Epithelial cell of umbilical artery (primary cell): Measurements from ENCODE around the gene OVOL3. TPM values are rescaled to one million over a fixed set of nuclear protein-coding genes. Genes with fewer than 3 reads are reported as not detected.

ENCODE experiments used
- total RNA-seq: library from RNA; depleted of rRNA; stranded (reverse); fragments of >200 nt; gene quantifications from 2 replicates; pipeline ENCODE4 v1.2.3, GENCODE V29; 2014

OVOL3 gene
- total RNA-seq = not detected in 2 replicates

DNA sequence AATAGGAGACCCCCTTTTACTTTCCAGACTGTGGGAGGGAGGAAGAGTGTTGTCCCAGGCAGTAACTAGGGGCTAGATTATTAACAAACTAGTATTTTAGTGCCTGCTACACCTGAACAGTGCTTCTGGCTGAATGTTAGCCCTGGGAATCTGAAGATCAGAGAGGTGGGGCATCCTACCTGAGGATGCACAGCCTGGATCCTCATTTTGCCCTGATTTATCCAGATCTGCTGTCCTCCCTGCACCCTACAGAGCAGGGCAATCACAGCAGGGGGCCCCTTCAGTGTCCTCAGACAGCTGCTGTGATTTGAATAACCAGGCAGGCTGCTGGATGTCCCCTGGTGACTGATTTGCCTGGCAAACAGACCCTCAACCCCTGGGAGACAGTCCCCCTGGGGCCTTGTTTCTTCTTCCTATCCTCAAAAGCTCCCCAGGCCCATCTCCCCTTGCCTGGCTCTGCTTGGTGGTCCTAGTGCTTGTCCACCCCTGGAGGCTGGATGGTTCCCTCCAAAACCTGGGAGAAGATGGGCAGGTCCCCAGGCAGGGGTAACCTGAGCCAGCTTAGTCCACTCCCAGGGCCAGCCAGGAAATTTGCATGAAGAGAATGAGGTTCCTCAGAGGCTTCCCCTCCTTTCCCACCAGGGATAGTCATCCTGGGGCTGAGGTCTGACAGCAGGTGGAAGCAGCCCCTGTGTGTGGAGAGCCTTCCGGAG lies at the start of gene OVOL3:
TSS of gene OVOL3 (plus strand) at position 657 of the 713 bp plus-strand sequence. CDS start 60 bp downstream, outside the sequence.

DNA sequence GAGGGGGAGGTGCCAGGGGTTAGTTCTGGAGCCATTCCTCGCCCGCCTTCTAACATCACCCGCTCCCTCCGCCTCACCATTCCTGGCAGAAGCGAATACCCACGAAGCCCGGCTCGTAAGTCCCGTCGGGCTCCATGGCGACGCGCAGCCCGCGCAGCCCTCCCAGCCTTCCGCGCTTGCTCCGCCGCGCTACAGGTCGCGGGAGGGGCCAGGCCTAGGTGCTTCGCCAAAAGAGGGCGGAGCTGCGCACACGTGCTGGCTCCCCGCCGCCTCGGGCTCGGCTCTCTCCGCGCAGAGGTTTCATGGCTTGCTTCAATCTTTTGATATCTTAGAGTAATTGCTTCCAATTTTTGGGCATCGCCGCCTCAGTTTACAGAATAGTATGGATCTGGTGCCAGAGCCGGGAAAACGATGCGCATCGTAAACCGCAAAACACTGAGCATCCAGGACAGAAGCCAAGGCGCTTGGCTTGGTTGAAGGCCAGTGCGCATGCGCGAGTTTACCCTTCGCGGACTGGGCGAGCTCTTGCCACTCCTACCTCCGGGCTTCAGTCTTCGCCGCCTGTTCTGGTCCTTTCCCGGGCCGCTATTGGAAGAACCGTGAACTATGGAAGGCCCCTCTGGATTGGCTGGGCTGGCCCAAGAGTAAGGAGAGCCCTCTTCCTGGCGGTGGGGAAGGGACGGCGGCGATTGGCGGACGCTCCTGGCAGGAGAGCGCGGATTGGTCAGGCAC lies 3.9 kb downstream of the OVOL3 start, which contains the start of gene POLR2I:
TSS of gene POLR2I (minus strand) at position 155 of the 732 bp plus-strand sequence. CDS start at position 136, 19 bp downstream.

GRCh38 chr19:36115453-36116343 lies 4.8 kb downstream of the OVOL3 start, which contains the start of gene TBCB:
TSS of gene TBCB (plus strand) at chr19:36115468. CDS start at chr19:36115561, 93 bp downstream.

GRCh38 chr19:36139473-36140303 lies 28.7 kb downstream of the OVOL3 start, which contains the start of gene CAPNS1:
TSS of gene CAPNS1 (plus strand) at chr19:36140066. CDS start at chr19:36141012, 946 bp downstream.

DNA sequence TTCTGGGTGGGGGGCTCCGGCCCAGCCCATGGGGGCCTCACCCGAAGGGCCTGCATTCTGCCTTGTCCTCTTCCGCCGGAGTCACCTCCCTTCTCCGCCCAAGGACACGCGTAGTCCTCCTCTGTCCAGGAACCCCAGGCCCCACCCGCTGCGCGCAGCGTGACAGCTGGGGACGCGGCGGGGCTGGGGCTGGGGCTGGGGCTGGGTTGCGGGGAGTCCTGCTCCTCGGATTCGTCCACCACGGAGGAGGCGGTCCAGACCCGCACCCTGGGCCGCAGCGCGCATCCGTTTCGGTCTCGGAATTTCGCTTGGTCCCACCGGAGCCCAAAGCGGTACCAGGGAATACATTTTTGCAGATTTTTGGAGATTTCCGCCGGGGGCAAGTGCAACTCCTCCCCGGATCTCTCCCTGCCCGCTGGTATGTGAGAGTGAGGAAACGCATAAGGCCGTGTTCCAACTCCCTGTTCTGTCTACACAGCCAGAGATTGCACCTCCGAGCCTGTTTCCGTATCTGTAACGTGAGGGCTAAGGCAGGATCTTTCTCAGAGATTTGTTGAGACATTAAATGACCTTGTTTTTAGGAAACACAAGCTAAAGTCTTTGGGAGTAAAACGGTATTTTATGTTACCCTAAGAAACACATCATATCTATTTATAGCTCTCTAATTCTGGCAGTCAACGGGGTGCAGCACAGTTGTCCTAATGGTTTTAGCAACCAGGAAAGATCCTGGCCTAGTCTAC lies 41.6 kb downstream of the OVOL3 start, which contains the start of gene COX7A1:
TSS of gene COX7A1 (minus strand) at position 96 of the 740 bp plus-strand sequence. CDS start at position 56, 40 bp downstream.

Other genes starting within 250 kb of the OVOL3 start
- 1.2 and 5.5 TPM in 2 replicates for gene APLP1, start 242.6 kb upstream of the OVOL3 start, total RNA-seq
- 1.6 and 17.5 TPM in 2 replicates for gene NFKBID, start 210.6 kb upstream of the OVOL3 start, total RNA-seq
- not detected in 2 replicates for gene HCST, start 208.6 kb upstream of the OVOL3 start, total RNA-seq
- not detected in 2 replicates for gene TYROBP, start 202.8 kb upstream of the OVOL3 start, total RNA-seq
- 1.3 and 2.4 TPM in 2 replicates for gene LRFN3, start 174.8 kb upstream of the OVOL3 start, total RNA-seq
- 10.9 and 18.2 TPM in 2 replicates for gene SDHAF1, start 116.0 kb upstream of the OVOL3 start, total RNA-seq
- not detected in 2 replicates for gene SYNE4, start 102.3 kb upstream of the OVOL3 start, total RNA-seq
- gene ALKBH6, start 96.9 kb upstream of the OVOL3 start, total RNA-seq = 12.3 and 22.2 TPM in 2 replicates
- gene CLIP3, start 78.3 kb upstream of the OVOL3 start, total RNA-seq = 1.8 and 1.9 TPM in 2 replicates
- gene THAP8, start 56.9 kb upstream of the OVOL3 start, total RNA-seq = 0.65 and 1.2 TPM in 2 replicates
- gene WDR62, start 56.2 kb upstream of the OVOL3 start, total RNA-seq = 4.2 and 7.0 TPM in 2 replicates
- 73.7 and 126 TPM in 2 replicates for gene POLR2I, start 3.7 kb downstream of the OVOL3 start, total RNA-seq
- 215 and 250 TPM in 2 replicates for gene TBCB, start 4.3 kb downstream of the OVOL3 start, total RNA-seq
- 183 and 230 TPM in 2 replicates for gene CAPNS1, start 28.9 kb downstream of the OVOL3 start, total RNA-seq
- 2.0 and 2.3 TPM in 2 replicates for gene COX7A1, start 41.3 kb downstream of the OVOL3 start, total RNA-seq
- gene ZNF565, start 103.5 kb downstream of the OVOL3 start, total RNA-seq = 5.5 TPM in 2 replicates
- gene ZNF146, start 104.0 kb downstream of the OVOL3 start, total RNA-seq = 132 and 153 TPM in 2 replicates